ENCODE measurements around the gene PRELID3B. TPM values are rescaled to one million over a fixed set of nuclear protein-coding genes. Genes with fewer than 3 reads are reported as not detected.

PRELID3B gene
- total and polyA plus RNA-seq, 10 of the 15 experiments (the other 5 are each of a cell fraction or from before 2014, with no cell fraction given): 72.5 to 151 (median 124) TPM

GRCh38 chr20:59064214-59064722 is 21.7 kb upstream of the PRELID3B start:
- in situ Hi-C loops (cut with MboI) (no loop called here), intact Hi-C loops (cut with micrococcal nuclease; ENCODE audit: unreplicated experiment) (no loop called here)
- POLR2A ChIA-PET: no interaction called here
- 30% methylated on average over 4 of the region's 4 CpGs for WGBS (ENCODE audit: insufficient coverage, insufficient replicate concordance, low lambda C conversion rate, missing lambda C conversion rate)
- ATAC-seq: no peak
- Histone ChIP-seq H3K4me1 (ENCODE audit: control insufficient read depth, insufficient read depth, low read length) (no peaks in the 10 kb centered on the region), H4K20me1 (ENCODE audit: control insufficient read depth, insufficient read depth) (no peaks in the 10 kb centered on the region), H3K4me2 (ENCODE audit: control insufficient read depth, insufficient read depth) (no peak overlapping the region), H3K27ac (ENCODE audit: control insufficient read depth, insufficient read depth) (no peak overlapping the region), H3K9ac (ENCODE audit: control insufficient read depth, insufficient read depth, low read length) (no peak overlapping the region), H3K9me3 (replicated peaks; ENCODE audit: control insufficient read depth, insufficient read depth, low read length) (no peaks in the 10 kb centered on the region), H3K36me3 (ENCODE audit: control insufficient read depth in 2 of 2, insufficient read depth in 2 of 2, low read length in 1 of 2) (no peaks in the 10 kb centered on the region), H3K4me3 (no peak overlapping the region), H3K27me3 (replicated peaks in 1 of 2; ENCODE audit: control insufficient read depth in 2 of 2, insufficient read depth in 2 of 2, low read length in 1 of 2) (no peaks in the 10 kb centered on the region; a peak in 2 of 4 replicates), H3K79me2 (ENCODE audit: control insufficient read depth, insufficient read depth, low read length) (no peaks in the 10 kb centered on the region), H2AFZ (ENCODE audit: control insufficient read depth, low read depth, low read length) (no peak overlapping the region)
- CTCF ChIA-PET: interaction anchor here (0.9 kb wide), 1 partner anchor 23 kb away, joined by 3 read pairs; no protein-coding TSS in a partner anchor
- no peak for FAIRE-seq
- DNase-seq (ENCODE audit: low read depth, low spot score): no peak
- SMC1A ChIA-PET (ENCODE audit: uncharacterized antibody, unreplicated experiment): interaction anchor here (1.0 kb wide), 1 partner anchor 9 kb away, joined by 3 read pairs; no protein-coding TSS in a partner anchor
- RAD21 ChIA-PET (ENCODE audit: unreplicated experiment): no interaction called here
- no peak for TF ChIP-seq HSF1 (IDR thresholded peaks at IDR 0.05; ENCODE audit: low read depth, low read length)
- TF ChIP-seq CREM (IDR thresholded peaks at IDR 0.05; ENCODE audit: low read depth): no peak
- no peak for TF ChIP-seq ZNF24 (IDR thresholded peaks at IDR 0.05)
- no peak for TF ChIP-seq SREBF1 (IDR thresholded peaks at IDR 0.05; ENCODE audit: low read length)
- TF ChIP-seq ZNF217 (IDR thresholded peaks at IDR 0.05): no peak
- TF ChIP-seq SP1 (IDR thresholded peaks at IDR 0.05; ENCODE audit: low read depth, low read length): no peak
- no peak for TF ChIP-seq WRNIP1 (IDR thresholded peaks at IDR 0.05; ENCODE audit: borderline replicate concordance, low read depth, low read length)
- no peak for TF ChIP-seq MTA3 (IDR thresholded peaks at IDR 0.05; ENCODE audit: borderline replicate concordance, low read length)
- TF ChIP-seq SMARCA5 (IDR thresholded peaks at IDR 0.05): no peak
- no peak for TF ChIP-seq LARP7 (IDR thresholded peaks at IDR 0.05)
- TF ChIP-seq POLR2A (IDR thresholded peaks at IDR 0.05; ENCODE audit: low read depth, low read length): no peak
- TF ChIP-seq ELK1 (IDR thresholded peaks at IDR 0.05; ENCODE audit: low read depth, low read length): no peak
- no TSS peak for BruUV-seq (replicated peaks)
